DMS153 (cell line): Measurements from ENCODE around the gene TXNIP.
A peak's percentile ranks its signal among the peaks of the same experiment; 100 is the strongest.

ENCODE experiments used
- DNase-seq: peaks from one replicate; lab custom pipeline; 2025; lab: John Stamatoyannopoulos, UW

The TXNIP gene

DNA sequence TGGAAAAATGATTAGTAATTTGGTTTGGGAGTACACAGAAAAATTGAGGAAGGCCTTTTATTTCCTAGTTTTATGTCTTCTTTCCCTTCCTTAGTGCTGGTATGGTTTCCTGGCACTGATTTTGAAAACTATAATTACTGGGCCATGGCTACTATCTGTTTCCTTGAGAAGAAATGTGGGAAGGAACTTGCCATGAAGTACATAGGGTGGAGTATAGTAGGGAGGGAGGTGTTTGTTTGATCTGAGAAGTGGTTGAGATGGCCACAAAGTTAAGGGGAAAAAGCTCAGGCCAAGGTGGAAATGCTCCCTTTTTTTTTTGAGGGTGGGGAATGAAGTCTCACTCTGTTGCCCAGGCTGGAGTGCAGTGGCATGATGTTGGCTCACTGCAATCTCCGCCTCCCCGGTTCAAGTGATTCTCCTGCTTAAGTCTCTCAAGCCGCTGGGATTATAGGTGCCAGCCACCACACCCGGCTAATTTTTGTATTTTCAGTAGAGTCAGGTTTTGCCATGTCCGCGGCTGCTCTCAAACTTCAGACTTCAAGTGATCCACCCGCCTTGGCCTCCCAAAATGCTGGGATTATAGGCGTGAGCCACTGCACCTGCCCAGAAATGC is 13.9 kb upstream of the TXNIP start:
- no peak for DNase-seq

GRCh38 chr1:146007489-146008133 is 11.2 kb upstream of the TXNIP start:
- no peak for DNase-seq

GRCh38 chr1:146001709-146002108 is 5.3 kb upstream of the TXNIP start:
- DNase-seq: no peak

- peak; percentile 88 for DNase-seq
These were observed 3.1 kb upstream of the TXNIP start for GRCh38 chr1:145999321-146000024.

DNA sequence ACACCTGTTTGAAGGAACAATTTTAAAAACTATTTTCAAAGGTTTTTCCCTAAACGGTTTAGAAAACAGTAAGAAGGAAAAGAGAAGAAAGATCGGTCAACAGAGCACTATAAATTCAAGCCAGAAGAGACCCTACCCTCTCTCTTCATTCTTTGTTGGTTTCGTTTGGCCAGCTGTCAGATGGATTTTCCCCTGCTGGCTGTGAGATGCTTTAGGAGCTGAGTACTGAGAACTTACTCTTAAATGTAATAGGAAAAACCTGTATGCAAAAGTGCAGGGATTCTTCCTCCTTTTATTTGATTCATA is 1.3 kb upstream of the TXNIP start:
- DNase-seq: no peak

GRCh38 chr1:145997016-145997717 is 788 bp upstream of the TXNIP start:
- DNase-seq: peak; percentile 59

- DNase-seq: no peak
These were observed 381 bp downstream of the TXNIP start for GRCh38 chr1:145995964-145996432.

DNA sequence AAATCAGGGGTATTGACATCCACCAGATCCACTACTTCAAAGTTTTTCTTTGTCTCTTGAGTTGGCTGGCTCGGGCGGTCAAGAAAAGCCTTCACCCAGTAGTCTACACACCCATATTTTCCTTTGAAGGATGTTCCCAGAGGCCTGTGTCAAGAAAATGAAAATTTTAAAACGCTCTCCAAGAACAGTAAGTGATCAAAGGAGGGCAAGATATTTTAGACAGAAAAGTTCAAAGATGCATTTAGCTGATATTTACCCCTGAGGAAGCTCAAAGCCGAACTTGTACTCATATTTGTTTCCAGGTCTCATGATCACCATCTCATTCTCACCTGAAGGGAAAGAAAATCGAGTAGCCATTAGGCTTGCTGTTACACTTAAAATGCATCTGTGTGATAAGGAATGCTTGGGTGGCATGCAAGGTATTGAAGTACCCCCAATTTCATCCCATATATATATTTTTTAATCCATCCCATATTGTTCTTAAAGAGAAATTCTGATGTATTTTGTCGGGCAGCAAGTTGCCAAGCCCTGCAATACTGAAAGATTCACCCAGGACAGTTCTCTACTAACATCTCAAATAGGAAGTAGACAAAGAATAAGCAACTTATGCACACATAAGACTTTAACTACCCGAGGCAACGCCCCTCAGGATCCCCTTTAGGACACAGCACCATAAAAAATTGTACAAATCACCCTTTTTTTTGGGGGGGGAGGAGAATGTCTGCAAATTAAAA is 1.1 kb downstream of the TXNIP start:
- DNase-seq: no peak

DNA sequence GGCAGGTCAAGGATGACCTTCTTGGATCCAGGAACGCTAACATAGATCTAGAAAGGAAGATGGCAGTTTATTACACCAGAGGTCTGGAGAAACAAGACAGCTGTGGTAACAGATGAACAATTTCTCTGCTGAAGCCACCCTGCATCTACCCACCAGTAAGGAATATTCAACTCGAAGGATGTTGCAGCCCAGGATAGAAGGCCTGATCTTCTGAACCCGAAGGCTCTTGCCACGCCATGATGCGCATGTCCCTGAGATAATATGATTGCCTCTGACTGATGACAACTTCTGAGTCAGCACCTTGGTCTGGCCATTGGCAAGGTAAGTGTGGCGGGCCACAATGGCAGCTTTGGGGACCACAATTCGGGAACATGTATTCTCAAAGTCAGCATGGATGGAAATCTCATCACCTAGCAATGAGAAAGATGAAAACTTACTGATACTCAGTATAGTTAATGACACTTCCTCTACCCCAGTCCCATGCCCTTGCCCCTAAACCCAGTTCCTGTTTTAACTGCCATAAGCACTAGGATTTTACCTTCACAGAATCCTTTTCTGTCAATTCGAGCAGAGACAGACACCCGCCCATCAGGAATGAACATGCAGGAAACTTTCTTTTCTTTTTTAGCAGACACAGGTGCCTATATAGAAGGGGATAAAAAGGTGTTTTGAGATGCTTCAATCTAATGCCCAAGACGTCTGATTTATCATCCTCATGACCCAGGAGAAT is 1.8 kb downstream of the TXNIP start:
- DNase-seq: no peak

- DNase-seq: no peak
These were observed 2.6 kb downstream of the TXNIP start for GRCh38 chr1:145993618-145994390.

- no peak for DNase-seq
These were observed 3.3 kb downstream of the TXNIP start for GRCh38 chr1:145992958-145993617.

GRCh38 chr1:145992502-145992936 is 3.9 kb downstream of the TXNIP start:
- no peak for DNase-seq

- DNase-seq: no peak
These were observed 4.5 kb downstream of the TXNIP start for GRCh38 chr1:145991735-145992412.

GRCh38 chr1:145990249-145990855 is 6.0 kb downstream of the TXNIP start:
- DNase-seq: peak; percentile 47

DNA sequence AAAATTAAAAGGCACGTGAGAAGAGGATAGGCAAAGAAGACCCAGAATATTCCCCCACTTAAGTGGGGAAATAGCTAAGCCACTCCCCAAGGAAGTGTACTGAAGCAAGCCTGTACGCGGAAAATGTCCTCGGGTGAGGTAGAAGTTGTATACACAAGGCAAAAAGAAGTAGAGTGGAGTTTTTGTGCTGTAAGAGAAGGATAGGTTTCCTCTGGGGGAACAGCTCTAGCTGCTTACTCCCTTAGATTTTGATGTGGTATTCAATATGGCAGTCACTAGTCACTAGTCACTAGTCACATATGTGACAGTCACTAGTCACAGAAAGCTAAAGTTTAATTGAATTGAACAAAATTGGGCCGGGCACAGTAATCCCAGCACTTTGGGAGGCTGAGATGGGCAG is 7.6 kb downstream of the TXNIP start:
- no peak for DNase-seq

GRCh38 chr1:145987926-145988325 is 8.5 kb downstream of the TXNIP start:
- no peak for DNase-seq

DNA sequence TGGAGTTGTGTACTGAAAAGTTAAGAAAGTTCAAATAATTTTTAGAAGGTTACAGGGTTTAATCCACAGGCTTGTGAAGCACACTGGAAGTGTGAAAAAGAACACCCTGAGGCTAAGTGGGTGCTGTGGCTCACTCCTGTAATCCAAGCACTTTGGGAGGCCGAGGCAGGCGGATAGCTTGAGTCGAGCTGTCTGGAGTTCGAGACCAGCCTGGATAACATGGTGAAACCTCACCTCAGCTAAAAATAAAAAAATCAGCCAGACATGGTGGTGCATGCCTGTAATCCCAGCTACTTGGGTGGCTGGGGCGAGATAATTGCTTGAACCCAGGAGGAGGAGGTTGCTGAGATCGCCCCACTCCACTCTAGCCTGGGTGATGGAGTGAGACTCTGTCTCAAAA is 9.8 kb downstream of the TXNIP start:
- DNase-seq: no peak

GRCh38 chr1:145985502-145986439 is 10.6 kb downstream of the TXNIP start:
- peak; percentile 82 for DNase-seq
